Activated naive CD4-positive, alpha-beta T cell treated with anti-CD3 and anti-CD28 coated beads for 36 hours (primary cell): ENCODE results near the gene TOMM40. TPM values are rescaled to one million over a fixed set of nuclear protein-coding genes. Genes with fewer than 3 reads are reported as not detected.
A peak's percentile ranks its signal among the peaks of the same experiment; 100 is the strongest.
"Not testable (repeated sequence)": the region's sequence is repeated elsewhere in the genome, so short reads cannot be mapped to it uniquely, and the experiment has no call there.

Experiments
- CTCF ChIA-PET: fragments of 350-600 bp; sonication (Branson Sonifier 250); formaldehyde crosslinking; loops from one replicate; lab custom pipeline; 2021; ENCODE audit warnings: antibody characterized with exemption; lab: Charles Lee
- DNase-seq: peaks from one replicate; pipeline ENCODE4 v3.0.0-alpha.2; 2020
- H3K27ac Mint-ChIP-seq: one replicate; pipeline ENCODE4 v1.8.0; 2021; ENCODE audit warnings: mild to moderate bottlenecking, mixed read lengths
- H3K27me3 Mint-ChIP-seq: one replicate; pipeline ENCODE4 v1.8.0; 2021; ENCODE audit warnings: low read depth, mixed read lengths
- H3K36me3 Mint-ChIP-seq: one replicate; pipeline ENCODE4 v1.8.0; 2021; ENCODE audit warnings: low read depth, mixed read lengths
- H3K4me1 Mint-ChIP-seq: one replicate; pipeline ENCODE4 v1.8.0; 2021; ENCODE audit warnings: low read depth, mixed read lengths
- H3K4me3 Mint-ChIP-seq: one replicate; pipeline ENCODE4 v1.8.0; 2021; ENCODE audit warnings: mild to moderate bottlenecking, moderate library complexity, mixed read lengths
- H3K9me3 Mint-ChIP-seq: one replicate; pipeline ENCODE4 v1.8.0; 2021; ENCODE audit warnings: mixed read lengths
- intact Hi-C: fragments of 100-400 bp; cut with micrococcal nuclease; formaldehyde crosslinking; loops from one replicate; pipeline ENCODE4 v1.15.1; 2023
- total RNA-seq, 2 experiments: library from RNA; stranded (reverse); gene quantifications; one replicate each; pipeline ENCODE4 v1.2.3, GENCODE V29; 2021

Gene TOMM40
- total RNA-seq, 2 experiments from 2014 or later = 72.6 to 75.0 TPM

DNA sequence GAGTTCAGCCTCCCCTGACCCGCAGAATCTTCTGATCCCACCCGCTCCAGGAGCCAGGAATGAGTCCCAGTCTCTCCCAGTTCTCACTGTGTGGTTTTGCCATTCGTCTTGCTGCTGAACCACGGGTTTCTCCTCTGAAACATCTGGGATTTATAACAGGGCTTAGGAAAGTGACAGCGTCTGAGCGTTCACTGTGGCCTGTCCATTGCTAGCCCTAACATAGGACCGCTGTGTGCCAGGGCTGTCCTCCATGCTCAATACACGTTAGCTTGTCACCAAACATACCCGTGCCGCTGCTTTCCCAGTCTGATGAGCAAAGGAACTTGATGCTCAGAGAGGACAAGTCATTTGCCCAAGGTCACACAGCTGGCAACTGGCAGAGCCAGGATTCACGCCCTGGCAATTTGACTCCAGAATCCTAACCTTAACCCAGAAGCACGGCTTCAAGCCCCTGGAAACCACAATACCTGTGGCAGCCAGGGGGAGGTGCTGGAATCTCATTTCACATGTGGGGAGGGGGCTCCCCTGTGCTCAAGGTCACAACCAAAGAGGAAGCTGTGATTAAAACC lies 13.5 kb downstream of the TOMM40 start:
- Mint-ChIP-seq H3K27me3 (peaks cover 22% of the 10 kb centered on the region), H3K4me1 (peaks cover 15% of the 10 kb centered on the region), H3K9me3 (no peaks in the 10 kb centered on the region), H3K36me3 (peaks cover 11% of the 10 kb centered on the region), H3K27ac (no peak overlapping the region), H3K4me3 (no peak overlapping the region)
- intact Hi-C loops = loop anchor here (5.0 to 10.0 kb wide), 2 partner anchors 283 to 430 kb away; no protein-coding TSS in a partner anchor
- peak; percentile 15 for DNase-seq
- CTCF ChIA-PET = interaction anchor here (0.6 to 2.3 kb wide), 6 partner anchors 12 to 106 kb away, joined by 3 to 18 read pairs (median 4); partner anchors contain the start of gene CLPTM1

- Mint-ChIP-seq H3K4me3 (no peak within 1 kb of the TSS), H3K27ac (no peak within 1 kb of the TSS), H3K9me3 (no peaks in the 10 kb centered on the region), H3K27me3 (peaks cover 22% of the 10 kb centered on the region), H3K36me3 (peaks cover 7% of the 10 kb centered on the region), H3K4me1 (peaks cover 15% of the 10 kb centered on the region)
- CTCF ChIA-PET = interaction anchor here (0.6 to 2.3 kb wide), 4 partner anchors 47 to 230 kb away, joined by 3 to 18 read pairs (median 6); partner anchors contain the start of gene CLPTM1
- intact Hi-C loops = loop anchor here (10.0 kb wide), 1 partner anchor 429 kb away; no protein-coding TSS in a partner anchor
- DNase-seq = no peak
Measured at GRCh38 chr19:44905437-44906160, 14.5 kb downstream of the TOMM40 start, which contains the start of gene APOE. APOE (plus strand) TSS chr19:44905796; CDS start chr19:44906625, 829 bp downstream.

GRCh38 chr19:44907613-44908012 lies 16.6 kb downstream of the TOMM40 start:
- intact Hi-C loops = loop anchor here (10.0 kb wide), 1 partner anchor 427 kb away; no protein-coding TSS in a partner anchor
- DNase-seq = no peak
- H3K9me3 Mint-ChIP-seq = no peaks in the 10 kb centered on the region
- no peak overlapping the region for H3K4me3 Mint-ChIP-seq
- H3K36me3 Mint-ChIP-seq = peaks cover 3% of the 10 kb centered on the region
- H3K4me1 Mint-ChIP-seq = peaks cover 13% of the 10 kb centered on the region
- peaks cover 34% of the 10 kb centered on the region for H3K27me3 Mint-ChIP-seq
- H3K27ac Mint-ChIP-seq = no peak overlapping the region
- CTCF ChIA-PET = interaction anchor here (1.0 to 1.1 kb wide), 2 partner anchors 16 to 46 kb away, joined by 3 read pairs; no protein-coding TSS in a partner anchor

- H3K27me3 Mint-ChIP-seq = peaks cover 39% of the 10 kb centered on the region
- no peak overlapping the region for H3K4me3 Mint-ChIP-seq
- intact Hi-C loops = loop anchor here (10.0 kb wide), 1 partner anchor 427 kb away; no protein-coding TSS in a partner anchor
- peaks cover 2% of the 10 kb centered on the region for H3K36me3 Mint-ChIP-seq
- no peak overlapping the region for H3K27ac Mint-ChIP-seq
- no peak for DNase-seq
- H3K4me1 Mint-ChIP-seq = peaks cover 12% of the 10 kb centered on the region
- CTCF ChIA-PET = interaction anchor here (1.0 to 1.1 kb wide), 2 partner anchors 16 to 45 kb away, joined by 3 read pairs; no protein-coding TSS in a partner anchor
- H3K9me3 Mint-ChIP-seq = no peaks in the 10 kb centered on the region
Measured at GRCh38 chr19:44908074-44908835, 17.2 kb downstream of the TOMM40 start.

GRCh38 chr19:44908836-44909261 lies 17.8 kb downstream of the TOMM40 start:
- Mint-ChIP-seq H3K4me3 (no peak overlapping the region), H3K4me1 (peaks cover 10% of the 10 kb centered on the region), H3K9me3 (no peaks in the 10 kb centered on the region), H3K27me3 (peaks cover 43% of the 10 kb centered on the region), H3K27ac (no peak overlapping the region), H3K36me3 (no peaks in the 10 kb centered on the region)
- intact Hi-C loops = loop anchor here (10.0 kb wide), 1 partner anchor 426 kb away; no protein-coding TSS in a partner anchor
- no peak for DNase-seq
- CTCF ChIA-PET = no interaction called here

DNA sequence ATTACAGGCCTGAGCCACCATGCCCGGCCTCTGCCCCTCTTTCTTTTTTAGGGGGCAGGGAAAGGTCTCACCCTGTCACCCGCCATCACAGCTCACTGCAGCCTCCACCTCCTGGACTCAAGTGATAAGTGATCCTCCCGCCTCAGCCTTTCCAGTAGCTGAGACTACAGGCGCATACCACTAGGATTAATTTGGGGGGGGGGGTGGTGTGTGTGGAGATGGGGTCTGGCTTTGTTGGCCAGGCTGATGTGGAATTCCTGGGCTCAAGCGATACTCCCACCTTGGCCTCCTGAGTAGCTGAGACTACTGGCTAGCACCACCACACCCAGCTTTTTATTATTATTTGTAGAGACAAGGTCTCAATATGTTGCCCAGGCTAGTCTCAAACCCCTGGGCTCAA lies 18.7 kb downstream of the TOMM40 start:
- H3K4me1 Mint-ChIP-seq = peaks cover 17% of the 10 kb centered on the region
- no peaks in the 10 kb centered on the region for H3K36me3 Mint-ChIP-seq
- no peak overlapping the region for H3K4me3 Mint-ChIP-seq
- intact Hi-C loops = loop anchor here (10.0 kb wide), 1 partner anchor 425 kb away; no protein-coding TSS in a partner anchor
- no peak overlapping the region for H3K27ac Mint-ChIP-seq
- no peak for DNase-seq
- CTCF ChIA-PET = interaction anchor here (0.6 to 0.7 kb wide), 2 partner anchors 31 to 92 kb away, joined by 3 read pairs; no protein-coding TSS in a partner anchor
- H3K27me3 Mint-ChIP-seq = peaks cover 50% of the 10 kb centered on the region
- H3K9me3 Mint-ChIP-seq = no peaks in the 10 kb centered on the region

GRCh38 chr19:44911896-44912295 lies 20.8 kb downstream of the TOMM40 start:
- H3K36me3 Mint-ChIP-seq, H3K4me3 Mint-ChIP-seq, DNase-seq, H3K27ac Mint-ChIP-seq, H3K9me3 Mint-ChIP-seq, intact Hi-C loops: not testable (repeated sequence)
- CTCF ChIA-PET = interaction anchor here (1.1 to 2.1 kb wide), 2 partner anchors 40 to 43 kb away, joined by 3 to 9 read pairs; partner anchors contain the start of gene CLPTM1
- Mint-ChIP-seq H3K27me3 (peaks cover 37% of the 10 kb centered on the region), H3K4me1 (peaks cover 10% of the 10 kb centered on the region)

GRCh38 chr19:44912854-44913253 lies 21.8 kb downstream of the TOMM40 start:
- intact Hi-C loops = no loop called here
- Mint-ChIP-seq H3K36me3 (no peaks in the 10 kb centered on the region), H3K4me1 (peaks cover 9% of the 10 kb centered on the region), H3K27ac (no peak overlapping the region), H3K27me3 (peaks cover 33% of the 10 kb centered on the region), H3K4me3 (no peak overlapping the region), H3K9me3 (no peaks in the 10 kb centered on the region)
- CTCF ChIA-PET = no interaction called here
- DNase-seq = no peak

DNA sequence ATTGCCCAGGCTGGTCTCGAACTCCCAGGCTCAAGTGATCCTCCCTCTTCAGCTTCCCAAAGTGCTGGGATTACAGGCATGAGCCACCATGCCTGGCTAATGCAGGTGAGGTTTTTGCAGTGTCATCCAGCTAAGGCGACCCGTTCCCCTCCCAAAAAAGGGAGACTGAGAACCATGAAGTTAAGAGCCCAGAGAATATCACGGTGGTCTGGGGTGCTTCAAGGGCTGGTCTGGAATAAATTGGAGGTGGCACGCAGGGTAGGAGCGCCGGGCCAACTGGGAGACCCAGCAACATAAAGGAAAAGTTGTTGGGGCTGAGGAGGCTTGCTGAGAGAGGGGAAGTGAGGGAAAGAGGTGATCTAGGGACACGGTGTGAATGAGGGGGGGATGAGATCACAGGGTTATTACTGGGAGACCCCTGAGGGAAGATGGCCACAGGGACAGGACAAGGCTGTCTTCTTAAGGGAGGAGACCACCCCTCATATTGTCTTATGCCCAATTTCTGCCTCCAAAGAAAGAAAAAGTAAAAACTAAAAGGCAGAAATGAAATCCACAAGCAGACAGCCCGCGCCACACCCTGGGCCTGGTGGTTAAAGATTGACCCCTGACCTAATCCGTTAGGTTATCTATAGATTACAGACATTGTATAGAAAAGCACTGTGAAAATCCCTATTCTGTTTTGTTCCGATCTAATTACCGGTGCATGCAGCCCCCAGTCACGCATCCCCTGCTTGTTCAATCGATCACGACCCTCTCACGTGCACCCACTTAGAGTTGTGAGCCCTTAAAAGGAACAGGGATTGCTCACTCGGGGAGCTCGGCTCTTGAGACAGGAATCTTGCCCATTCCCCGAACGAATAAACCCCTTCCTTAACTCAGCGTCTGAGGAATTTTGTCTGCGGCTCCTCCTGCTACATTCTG lies 22.7 kb downstream of the TOMM40 start:
- H3K27ac Mint-ChIP-seq, DNase-seq, CTCF ChIA-PET, H3K9me3 Mint-ChIP-seq, H3K4me1 Mint-ChIP-seq, H3K36me3 Mint-ChIP-seq: not testable (repeated sequence)
- H3K4me3 Mint-ChIP-seq = peak overlapping the region; percentile 91
- intact Hi-C loops = loop anchor here (2.0 kb wide), 1 partner anchor 23 kb away; the partner anchor contains the start of gene TOMM40
- peaks cover 30% of the 10 kb centered on the region for H3K27me3 Mint-ChIP-seq

- peak within 1 kb of the TSS; percentile 91 for H3K4me3 Mint-ChIP-seq
- not testable (repeated sequence) for H3K9me3 Mint-ChIP-seq, H3K36me3 Mint-ChIP-seq, H3K4me1 Mint-ChIP-seq
- H3K27ac Mint-ChIP-seq = peak within 1 kb of the TSS; percentile 46
- peaks cover 30% of the 10 kb centered on the region for H3K27me3 Mint-ChIP-seq
- intact Hi-C loops = loop anchor here (2.0 kb wide), 1 partner anchor 24 kb away; the partner anchor contains the start of gene TOMM40
- peak; percentile 86 for DNase-seq
- CTCF ChIA-PET = interaction anchor here (1.1 kb wide), 1 partner anchor 38 kb away, joined by 5 read pairs; no protein-coding TSS in a partner anchor
Measured at GRCh38 chr19:44914433-44915206, 23.6 kb downstream of the TOMM40 start, which contains the start of gene APOC1. APOC1 (plus strand) TSS chr19:44914608; CDS start chr19:44914892, 284 bp downstream.
